ENCODE data around the gene SYTL4. TPM values are rescaled to one million over a fixed set of nuclear protein-coding genes. Genes with fewer than 3 reads are reported as not detected.

The SYTL4 gene
- total RNA-seq, 1 experiment from 2014 or later = 0.13 TPM

- H3K9me3 ChIP-seq (ENCODE audit: control insufficient read depth, low read depth, low read length) = no peaks in the 10 kb centered on the region
- H3K27ac ChIP-seq (ENCODE audit: insufficient read length, low read depth, low read length) = no peak overlapping the region
- H2AFZ ChIP-seq (ENCODE audit: low read length) = no peak overlapping the region
Observed at GRCh38 chrX:100654261-100654660, 77.7 kb downstream of the SYTL4 start.

More at GRCh38 chrX:100654261-100654660, 77.7 kb downstream of the SYTL4 start:
- Histone ChIP-seq H2BK15ac (ENCODE audit: low read depth, low read length) (no peak overlapping the region), H3K23me2 (ENCODE audit: insufficient read length, low read depth, low read length, poor library complexity, severe bottlenecking) (no peaks in the 10 kb centered on the region), H3K56ac (ENCODE audit: insufficient read length, low read depth, low read length) (no peak overlapping the region), H3K79me2 (ENCODE audit: insufficient read depth, low read length) (no peaks in the 10 kb centered on the region), H3K14ac (ENCODE audit: insufficient read depth, low read length) (no peak overlapping the region), H3K9ac (ENCODE audit: extremely low read depth, insufficient read length, low read length) (no peak overlapping the region), H2AK5ac (ENCODE audit: insufficient read length, low read length) (no peak overlapping the region), H2BK5ac (ENCODE audit: insufficient read length, low read length) (no peak overlapping the region), H2BK20ac (ENCODE audit: low read depth, low read length, poor library complexity, severe bottlenecking) (no peak overlapping the region), H3K4ac (ENCODE audit: low read depth, low read length) (no peak overlapping the region), H3T11ph (ENCODE audit: low read length) (no peak overlapping the region), H2BK120ac (ENCODE audit: low read depth, low read length, poor library complexity, severe bottlenecking) (no peak overlapping the region), H3K27me3 (ENCODE audit: insufficient read depth, low read length) (no peaks in the 10 kb centered on the region), H3K79me1 (ENCODE audit: insufficient read depth, low read depth, low read length, poor library complexity, severe bottlenecking) (no peaks in the 10 kb centered on the region), H2BK12ac (ENCODE audit: insufficient read length, low read depth, low read length) (no peak overlapping the region), H4K20me1 (ENCODE audit: control insufficient read depth, insufficient read depth, insufficient read length) (no peaks in the 10 kb centered on the region), H3K4me1 (ENCODE audit: insufficient read depth, low read length) (no peaks in the 10 kb centered on the region; the same call in 1 of the 2 replicates), H3K18ac (ENCODE audit: insufficient read length, low read depth, low read length) (no peak overlapping the region), H3K23ac (ENCODE audit: insufficient read length, low read depth, low read length) (no peak overlapping the region), H3K4me2 (ENCODE audit: insufficient read depth, insufficient read length, low read length) (no peak overlapping the region), H4K5ac (ENCODE audit: insufficient read length, low read depth, low read length) (no peak overlapping the region), H4K91ac (ENCODE audit: insufficient read length, low read depth, low read length) (no peak overlapping the region), H4K8ac (replicated peaks; ENCODE audit: insufficient read length, low read depth, low read length) (no peak overlapping the region)
- Mint-ChIP-seq H3K27me3 (ENCODE audit: low read depth) (peaks cover 6% of the 10 kb centered on the region), H3K4me3 (no peak overlapping the region), H3K4me1 (peaks cover 5% of the 10 kb centered on the region in 2 experiments), H3K9me3 (peaks cover 9 to 74% of the 10 kb centered on the region in 2 experiments), H3K36me3 (ENCODE audit: insufficient read depth in 1 of 3, low read depth in 3 of 3) (no peaks in the 10 kb centered on the region), H3K27ac (no peak overlapping the region; a peak in 1 of 7 replicates)
- peak; percentile 48 for TF ChIP-seq CTCF (conservative IDR thresholded peaks at IDR 0.05)
- DNase-seq = peak; percentile 33
- WGBS (ENCODE audit: extremely low coverage, insufficient read length, low lambda C conversion rate) = no CpG with 5 or more reads among the region's 3 CpGs

Measured in H9 (cell line).